CD4-positive, CD25-positive, alpha-beta regulatory T cell (primary cell): ENCODE results near the gene KCNK13. TPM values are rescaled to one million over a fixed set of nuclear protein-coding genes. Genes with fewer than 3 reads are reported as not detected.
A peak's percentile ranks its signal among the peaks of the same experiment; 100 is the strongest.

Source experiments
- ATAC-seq, 2 donors: fragments of 150-1000 bp; cut with Tn5 transposase; one replicate each; pipeline ENCODE4 v1.10.0; 2021; ENCODE audit warnings: low read depth in 2 of 2, moderate number of reproducible peaks in 2 of 2, moderate library complexity in 1 of 2
- DNase-seq, 3 donors: peaks; one replicate each; pipeline versions ENCODE4 v3.0.0 to v3.0.0-alpha.2; 2012 to 2022; ENCODE audit warnings: mixed read lengths in 1 of 3
- H3K27ac ChIP-seq: one replicate; pipeline ENCODE4 v1.7.0; 2013; ENCODE audit warnings: mild to moderate bottlenecking, low read length; ENCODE audit not compliant: insufficient read depth, poor library complexity, severe bottlenecking
- H3K27me3 ChIP-seq: one replicate; pipeline ENCODE4 v1.7.0; 2013; ENCODE audit warnings: low read length; ENCODE audit not compliant: control insufficient read depth, insufficient read depth
- H3K36me3 ChIP-seq: one replicate; pipeline ENCODE4 v1.7.0; 2013; ENCODE audit warnings: mild to moderate bottlenecking, low read length, moderate library complexity; ENCODE audit not compliant: control insufficient read depth, insufficient read depth
- H3K4me1 ChIP-seq: 2 replicates; pipeline ENCODE4 v1.7.0; 2013; ENCODE audit warnings: mild to moderate bottlenecking, low read length; ENCODE audit not compliant: insufficient read depth, control insufficient read depth, poor library complexity, severe bottlenecking
- H3K4me3 ChIP-seq: one replicate; pipeline ENCODE4 v1.7.0; 2013; ENCODE audit warnings: low read depth, mild to moderate bottlenecking, low read length, moderate library complexity
- H3K9me3 ChIP-seq, 2 experiments: 1 replicate in 1 of 2; 2 replicates in 1 of 2; pipeline ENCODE4 v1.7.0; 2013; ENCODE audit warnings: low read length in 2 of 2, mild to moderate bottlenecking in 1 of 2, moderate library complexity in 1 of 2; ENCODE audit not compliant: control insufficient read depth in 2 of 2
- H3K27ac Mint-ChIP-seq, 3 donors: one replicate each; pipeline ENCODE4 v1.8.0; 2020 to 2022; ENCODE audit warnings: mild to moderate bottlenecking in 3 of 3, mixed read lengths in 3 of 3, moderate library complexity in 2 of 3
- H3K27me3 Mint-ChIP-seq: one replicate; pipeline ENCODE4 v1.8.0; 2022; ENCODE audit warnings: mild to moderate bottlenecking, mixed read lengths
- H3K36me3 Mint-ChIP-seq: one replicate; pipeline ENCODE4 v1.8.0; 2020; ENCODE audit warnings: mixed read lengths
- H3K4me1 Mint-ChIP-seq, 4 donors: one replicate each; pipeline ENCODE4 v1.8.0; 2020 to 2022; ENCODE audit warnings: mixed read lengths in 4 of 4, mild to moderate bottlenecking in 1 of 4
- H3K4me3 Mint-ChIP-seq, 4 donors: one replicate each; pipeline ENCODE4 v1.8.0; 2020 to 2022; ENCODE audit warnings: mild to moderate bottlenecking in 4 of 4, mixed read lengths in 4 of 4, moderate library complexity in 3 of 4
- H3K9me3 Mint-ChIP-seq, 7 donors: one replicate each; pipeline ENCODE4 v1.8.0; 2020 to 2022; ENCODE audit warnings: mixed read lengths in 7 of 7, mild to moderate bottlenecking in 3 of 7, moderate library complexity in 2 of 7
- polyA plus RNA-seq, 4 donors: library from polyadenylated mRNA; unstranded; fragments of 300-500 nt; fragmentation: Illumina TruSeq; gene quantifications; one replicate each; pipeline ENCODE4 v1.2.3, GENCODE V29; 2021
- total RNA-seq: library from RNA; stranded (reverse); gene quantifications from one replicate; pipeline ENCODE4 v1.2.3, GENCODE V29; 2022

Gene KCNK13
- total and polyA plus RNA-seq, 5 donors from 2014 or later: 0.20 TPM; not detected in 4

GRCh38 chr14:90050271-90050670 lies 11.5 kb upstream of the KCNK13 start:
- no peak for DNase-seq
- H3K4me1 ChIP-seq: no peaks in the 10 kb centered on the region
- H3K4me3 ChIP-seq: no peak overlapping the region
- Mint-ChIP-seq H3K36me3 (peaks cover 6% of the 10 kb centered on the region), H3K4me1 (no peaks in the 10 kb centered on the region), H3K9me3 (no peaks in the 10 kb centered on the region), H3K27me3 (peaks cover 22% of the 10 kb centered on the region), H3K27ac (no peak overlapping the region), H3K4me3 (no peak overlapping the region)
- peaks cover 21% of the 10 kb centered on the region for H3K27me3 ChIP-seq
- H3K9me3 ChIP-seq: no peaks in the 10 kb centered on the region
- no peak overlapping the region for H3K27ac ChIP-seq
- no peaks in the 10 kb centered on the region for H3K36me3 ChIP-seq
- no peak for ATAC-seq

GRCh38 chr14:90053044-90053443 lies 8.8 kb upstream of the KCNK13 start:
- H3K9me3 Mint-ChIP-seq: no peaks in the 10 kb centered on the region

GRCh38 chr14:90054803-90055202 lies 7.0 kb upstream of the KCNK13 start:
- Histone ChIP-seq H3K27ac (no peak overlapping the region), H3K27me3 (peaks cover 44% of the 10 kb centered on the region), H3K9me3 (no peaks in the 10 kb centered on the region), H3K4me1 (no peaks in the 10 kb centered on the region), H3K36me3 (no peaks in the 10 kb centered on the region), H3K4me3 (no peak overlapping the region)
- Mint-ChIP-seq H3K9me3 (no peaks in the 10 kb centered on the region), H3K36me3 (no peaks in the 10 kb centered on the region), H3K27me3 (peaks cover 64% of the 10 kb centered on the region), H3K27ac (no peak overlapping the region), H3K4me1 (peaks cover 0 to 11% (median 7%) of the 10 kb centered on the region in 4 donors), H3K4me3 (no peak overlapping the region)
- DNase-seq: no peak
- ATAC-seq: no peak

More at GRCh38 chr14:90053044-90053443, 8.8 kb upstream of the KCNK13 start:
- H3K4me3 ChIP-seq: no peak overlapping the region
- H3K27me3 ChIP-seq: peaks cover 30% of the 10 kb centered on the region
- H3K9me3 ChIP-seq: no peaks in the 10 kb centered on the region
- no peak overlapping the region for H3K27ac Mint-ChIP-seq
- H3K36me3 ChIP-seq: no peaks in the 10 kb centered on the region
- H3K27me3 Mint-ChIP-seq: peaks cover 46% of the 10 kb centered on the region
- no peaks in the 10 kb centered on the region for H3K4me1 ChIP-seq
- no peaks in the 10 kb centered on the region for H3K36me3 Mint-ChIP-seq
- no peak for DNase-seq
- no peak for ATAC-seq
- H3K4me3 Mint-ChIP-seq: no peak overlapping the region
- H3K4me1 Mint-ChIP-seq: no peaks in the 10 kb centered on the region
- no peak overlapping the region for H3K27ac ChIP-seq

GRCh38 chr14:90056826-90057225 lies 5.0 kb upstream of the KCNK13 start:
- no peak overlapping the region for H3K4me3 Mint-ChIP-seq
- H3K36me3 Mint-ChIP-seq: no peaks in the 10 kb centered on the region
- no peak for ATAC-seq
- H3K9me3 Mint-ChIP-seq: peaks cover 0 to 2% (median 0%) of the 10 kb centered on the region in 7 donors
- no peak overlapping the region for H3K27ac ChIP-seq
- H3K4me1 ChIP-seq: peaks cover 17% of the 10 kb centered on the region
- no peaks in the 10 kb centered on the region for H3K9me3 ChIP-seq
- H3K4me3 ChIP-seq: no peak overlapping the region
- no peak for DNase-seq
- no peak overlapping the region for H3K27ac Mint-ChIP-seq
- H3K27me3 ChIP-seq: peaks cover 44% of the 10 kb centered on the region
- peaks cover 68% of the 10 kb centered on the region for H3K27me3 Mint-ChIP-seq
- H3K4me1 Mint-ChIP-seq: peaks cover 0 to 18% (median 10%) of the 10 kb centered on the region in 4 donors
- no peaks in the 10 kb centered on the region for H3K36me3 ChIP-seq

GRCh38 chr14:90058876-90059458 lies 2.8 kb upstream of the KCNK13 start:
- Histone ChIP-seq H3K27me3 (peaks cover 46% of the 10 kb centered on the region), H3K36me3 (no peaks in the 10 kb centered on the region), H3K4me3 (no peak overlapping the region), H3K4me1 (peaks cover 29% of the 10 kb centered on the region), H3K9me3 (no peaks in the 10 kb centered on the region), H3K27ac (no peak overlapping the region)
- H3K27me3 Mint-ChIP-seq: peaks cover 77% of the 10 kb centered on the region
- peak overlapping the region; percentile 55 to 77 (median 68) for H3K4me3 Mint-ChIP-seq
- H3K27ac Mint-ChIP-seq: no peak overlapping the region
- peaks cover 5% of the 10 kb centered on the region for H3K36me3 Mint-ChIP-seq
- peaks cover 0 to 32% (median 21%) of the 10 kb centered on the region in 4 donors for H3K4me1 Mint-ChIP-seq
- no peak for DNase-seq
- H3K9me3 Mint-ChIP-seq: peaks cover 0 to 4% (median 0%) of the 10 kb centered on the region in 7 donors
- ATAC-seq: no peak

- Mint-ChIP-seq H3K27ac (no peak overlapping the region), H3K27me3 (peaks cover 78% of the 10 kb centered on the region), H3K36me3 (peaks cover 5% of the 10 kb centered on the region), H3K9me3 (peaks cover 0 to 4% (median 0%) of the 10 kb centered on the region in 7 donors), H3K4me3 (peak overlapping the region; percentile 55 to 77 (median 68)), H3K4me1 (peaks cover 0 to 32% (median 21%) of the 10 kb centered on the region in 4 donors)
- peaks cover 46% of the 10 kb centered on the region for H3K27me3 ChIP-seq
- H3K9me3 ChIP-seq: no peaks in the 10 kb centered on the region
- DNase-seq (peak; percentile 7 to 73 (median 29)), ATAC-seq (peak; percentile 58 to 59)
- H3K4me3 ChIP-seq: peak overlapping the region; percentile 51
- no peak overlapping the region for H3K27ac ChIP-seq
- peaks cover 29% of the 10 kb centered on the region for H3K4me1 ChIP-seq
- H3K36me3 ChIP-seq: no peaks in the 10 kb centered on the region
Observed at GRCh38 chr14:90060312-90060964, 1.4 kb upstream of the KCNK13 start.

- Mint-ChIP-seq H3K27me3 (peaks cover 75% of the 10 kb centered on the region), H3K4me3 (peak overlapping the region in 3 of 4 donors; percentile 30 to 76 (median 53)), H3K36me3 (peaks cover 5% of the 10 kb centered on the region), H3K4me1 (peaks cover 0 to 32% (median 21%) of the 10 kb centered on the region in 4 donors), H3K9me3 (peaks cover 0 to 4% (median 0%) of the 10 kb centered on the region in 7 donors), H3K27ac (no peak overlapping the region)
- H3K4me3 ChIP-seq: no peak overlapping the region
- no peaks in the 10 kb centered on the region for H3K9me3 ChIP-seq
- DNase-seq: peak in 1 of 3 donors; percentile 21
- no peaks in the 10 kb centered on the region for H3K36me3 ChIP-seq
- peaks cover 46% of the 10 kb centered on the region for H3K27me3 ChIP-seq
- ATAC-seq: no peak
- H3K4me1 ChIP-seq: peaks cover 29% of the 10 kb centered on the region
- no peak overlapping the region for H3K27ac ChIP-seq
Observed at GRCh38 chr14:90060965-90061684, 669 bp upstream of the KCNK13 start.
